ENCODE data around the gene TNNI2. TPM values are rescaled to one million over a fixed set of nuclear protein-coding genes. Genes with fewer than 3 reads are reported as not detected.

TNNI2 gene
- total RNA-seq, 1 experiment from 2014 or later = not detected

DNA sequence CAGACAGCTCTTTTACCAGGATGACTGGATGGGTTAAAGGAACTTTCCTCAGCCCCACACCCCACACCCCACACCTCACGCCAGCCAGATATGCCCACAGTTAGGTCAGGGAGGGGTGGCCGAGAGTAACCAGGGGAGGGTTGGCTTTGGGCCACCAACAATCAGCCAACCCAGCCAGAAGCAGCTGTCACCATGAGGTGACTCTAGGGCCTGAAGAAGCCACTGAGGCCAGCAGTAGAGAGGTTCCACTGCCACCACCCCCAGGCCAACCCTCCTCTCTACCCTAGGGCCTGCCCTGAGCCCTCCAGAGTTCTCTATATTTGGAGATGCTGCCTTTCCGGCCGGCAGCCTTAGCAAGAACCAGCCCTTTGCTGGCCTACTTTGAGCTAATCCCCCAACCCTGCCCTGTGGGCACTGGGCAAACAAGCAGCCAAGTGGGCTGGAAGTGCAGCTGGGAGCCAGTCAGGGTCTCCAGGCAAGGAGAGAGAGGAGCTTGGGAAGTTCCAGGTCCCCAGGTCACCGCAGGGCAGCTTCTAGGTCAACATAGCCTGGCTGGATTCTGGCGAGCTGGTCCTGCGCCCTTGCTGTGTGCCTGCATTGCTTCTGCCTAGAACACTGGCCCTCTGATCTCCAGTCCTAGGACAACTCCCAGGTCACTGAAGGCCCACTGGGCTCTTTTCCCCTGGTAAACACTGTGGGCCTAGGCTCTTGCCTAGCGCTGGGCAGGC is 16.0 kb upstream of the TNNI2 start:
- Histone ChIP-seq H3K4me1 (ENCODE audit: insufficient read depth, low read length, poor library complexity, severe bottlenecking) (no peaks in the 10 kb centered on the region), H3K9me3 (ENCODE audit: low read depth, low read length, poor library complexity, severe bottlenecking) (no peaks in the 10 kb centered on the region), H3K4me3 (ENCODE audit: low read depth, low read length, poor library complexity, severe bottlenecking) (no peak overlapping the region), H3K36me3 (ENCODE audit: insufficient read depth, low read length, poor library complexity, severe bottlenecking) (no peaks in the 10 kb centered on the region), H3K27me3 (replicated peaks; ENCODE audit: insufficient read depth, low read depth, low read length, poor library complexity) (peaks cover 4% of the 10 kb centered on the region), H3K27ac (ENCODE audit: low read depth, low read length, poor library complexity, severe bottlenecking) (no peak overlapping the region)
- intact Hi-C loops (cut with micrococcal nuclease; ENCODE audit: unreplicated experiment) = no loop called here
- no TSS peak for BruUV-seq (replicated peaks)
- DNase-seq (ENCODE audit: low spot score) = no peak
- CTCF ChIA-PET = no interaction called here
- TF ChIP-seq, protein P1, sequence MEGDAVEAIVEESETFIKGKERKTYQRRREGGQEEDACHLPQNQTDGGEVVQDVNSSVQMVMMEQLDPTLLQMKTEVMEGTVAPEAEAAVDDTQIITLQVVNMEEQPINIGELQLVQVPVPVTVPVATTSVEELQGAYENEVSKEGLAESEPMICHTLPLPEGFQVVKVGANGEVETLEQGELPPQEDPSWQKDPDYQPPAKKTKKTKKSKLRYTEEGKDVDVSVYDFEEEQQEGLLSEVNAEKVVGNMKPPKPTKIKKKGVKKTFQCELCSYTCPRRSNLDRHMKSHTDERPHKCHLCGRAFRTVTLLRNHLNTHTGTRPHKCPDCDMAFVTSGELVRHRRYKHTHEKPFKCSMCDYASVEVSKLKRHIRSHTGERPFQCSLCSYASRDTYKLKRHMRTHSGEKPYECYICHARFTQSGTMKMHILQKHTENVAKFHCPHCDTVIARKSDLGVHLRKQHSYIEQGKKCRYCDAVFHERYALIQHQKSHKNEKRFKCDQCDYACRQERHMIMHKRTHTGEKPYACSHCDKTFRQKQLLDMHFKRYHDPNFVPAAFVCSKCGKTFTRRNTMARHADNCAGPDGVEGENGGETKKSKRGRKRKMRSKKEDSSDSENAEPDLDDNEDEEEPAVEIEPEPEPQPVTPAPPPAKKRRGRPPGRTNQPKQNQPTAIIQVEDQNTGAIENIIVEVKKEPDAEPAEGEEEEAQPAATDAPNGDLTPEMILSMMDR (conservative IDR thresholded peaks at IDR 0.05; ENCODE audit: low read depth, low read length) = no peak
- no peak for TF ChIP-seq EZH2 (IDR thresholded peaks at IDR 0.05; ENCODE audit: borderline replicate concordance, low read depth, low read length, poor library complexity, severe bottlenecking)
- POLR2A ChIA-PET (ENCODE audit: low non-redundant PET) = no interaction called here

DNA sequence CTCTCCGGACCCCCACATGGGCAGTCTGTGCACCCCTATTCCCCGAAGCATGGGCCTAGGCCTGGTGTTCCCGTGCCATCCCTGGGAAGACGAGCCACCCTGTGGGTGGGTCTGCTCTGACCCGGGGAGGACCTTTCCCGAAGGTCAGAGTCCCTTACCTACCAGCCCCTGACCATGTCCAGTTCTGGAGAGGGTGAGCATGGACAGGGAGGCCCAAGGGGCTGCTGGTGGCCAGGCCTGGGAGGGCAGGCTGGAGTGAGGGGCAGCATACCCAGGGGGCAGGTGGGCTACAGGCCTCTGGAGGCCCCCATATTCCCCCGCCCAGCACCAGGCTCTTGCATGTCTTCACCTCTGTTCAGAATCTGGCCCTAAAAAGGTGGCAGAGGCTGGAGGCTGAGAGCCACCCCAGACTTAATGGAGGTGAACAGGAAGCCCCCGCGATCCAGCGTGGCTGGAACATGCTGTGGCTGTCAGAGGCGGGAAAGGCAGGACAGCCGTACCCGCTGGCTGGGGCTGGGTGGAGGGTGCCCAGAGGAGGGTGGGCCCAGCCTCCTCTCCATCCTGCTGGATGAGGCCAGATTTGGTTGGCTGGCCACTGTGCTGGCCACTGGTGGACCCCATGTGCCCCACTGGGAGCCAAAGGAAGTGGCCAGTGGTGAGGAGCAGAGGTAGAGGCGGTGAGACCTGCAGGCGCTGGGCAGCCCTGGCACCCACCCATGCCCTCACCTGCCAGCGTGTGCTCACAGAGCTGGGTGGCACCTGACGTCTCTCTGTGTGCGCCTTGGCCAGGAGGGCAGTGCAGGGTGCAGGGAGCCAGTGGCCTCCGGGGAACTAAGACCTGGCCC is 15.2 kb upstream of the TNNI2 start:
- no peak overlapping the region for H3K27ac ChIP-seq (ENCODE audit: low read depth, low read length, poor library complexity, severe bottlenecking)
- H3K27me3 ChIP-seq (replicated peaks; ENCODE audit: insufficient read depth, low read depth, low read length, poor library complexity) = peaks cover 11% of the 10 kb centered on the region
- H3K9me3 ChIP-seq (ENCODE audit: low read depth, low read length, poor library complexity, severe bottlenecking) = no peaks in the 10 kb centered on the region
- no peaks in the 10 kb centered on the region for H3K4me1 ChIP-seq (ENCODE audit: insufficient read depth, low read length, poor library complexity, severe bottlenecking)
- POLR2A ChIA-PET (ENCODE audit: low non-redundant PET) = no interaction called here
- H3K4me3 ChIP-seq (ENCODE audit: low read depth, low read length, poor library complexity, severe bottlenecking) = no peak overlapping the region
- BruUV-seq (replicated peaks) = no TSS peak
- intact Hi-C loops (cut with micrococcal nuclease; ENCODE audit: unreplicated experiment) = no loop called here
- no peaks in the 10 kb centered on the region for H3K36me3 ChIP-seq (ENCODE audit: insufficient read depth, low read length, poor library complexity, severe bottlenecking)
- TF ChIP-seq EZH2 (IDR thresholded peaks at IDR 0.05; ENCODE audit: borderline replicate concordance, low read depth, low read length, poor library complexity, severe bottlenecking) = no peak
- TF ChIP-seq, protein P1 (conservative IDR thresholded peaks at IDR 0.05; ENCODE audit: low read depth, low read length) = no peak
- no peak for DNase-seq (ENCODE audit: low spot score)
- CTCF ChIA-PET = no interaction called here

DNA sequence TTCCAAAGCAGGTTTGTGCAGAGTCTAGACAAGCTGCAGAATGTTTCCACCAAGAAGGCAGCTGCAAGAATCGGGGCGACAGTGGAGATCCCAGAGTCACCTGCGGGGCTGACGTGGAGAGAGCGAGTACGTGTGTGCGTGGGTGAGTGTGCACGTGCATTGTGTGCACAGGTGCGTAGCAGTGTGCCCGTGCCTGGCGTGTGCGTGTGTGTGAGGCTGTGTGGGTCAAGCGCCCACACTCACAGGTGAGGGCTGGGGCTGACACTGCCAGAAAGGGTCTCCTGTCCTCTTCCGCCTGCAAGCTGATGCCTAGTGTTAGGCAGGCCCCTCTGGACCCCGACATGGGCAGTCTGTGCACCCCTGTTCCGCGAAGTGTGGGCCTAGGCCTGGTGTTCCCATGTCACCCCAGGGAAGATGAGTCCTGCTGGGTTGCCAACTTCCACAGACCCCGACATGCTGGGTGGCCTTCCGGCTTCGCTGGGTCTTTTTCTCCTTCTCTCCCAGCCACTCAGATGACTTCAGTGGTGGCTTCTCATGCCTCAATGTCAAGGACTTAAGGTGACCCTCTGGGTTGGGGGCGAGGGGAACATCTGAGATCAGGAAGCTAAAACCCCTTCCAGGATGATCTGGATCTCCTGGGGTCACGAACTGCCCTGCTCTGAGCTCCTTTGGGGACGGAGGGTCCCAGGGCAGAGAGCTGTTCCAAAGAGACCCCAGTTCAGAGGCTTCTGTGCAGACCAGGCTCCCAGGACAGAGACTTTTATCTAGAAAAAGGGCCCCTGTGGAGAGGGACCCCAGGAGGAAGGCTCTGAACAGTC is 14.4 kb upstream of the TNNI2 start:
- POLR2A ChIA-PET (ENCODE audit: low non-redundant PET) = no interaction called here
- no peak for DNase-seq (ENCODE audit: low spot score)
- Histone ChIP-seq H3K36me3 (ENCODE audit: insufficient read depth, low read length, poor library complexity, severe bottlenecking) (no peaks in the 10 kb centered on the region), H3K9me3 (ENCODE audit: low read depth, low read length, poor library complexity, severe bottlenecking) (no peaks in the 10 kb centered on the region), H3K27ac (ENCODE audit: low read depth, low read length, poor library complexity, severe bottlenecking) (no peak overlapping the region), H3K4me1 (ENCODE audit: insufficient read depth, low read length, poor library complexity, severe bottlenecking) (no peaks in the 10 kb centered on the region), H3K4me3 (ENCODE audit: low read depth, low read length, poor library complexity, severe bottlenecking) (no peak overlapping the region), H3K27me3 (replicated peaks; ENCODE audit: insufficient read depth, low read depth, low read length, poor library complexity) (peaks cover 11% of the 10 kb centered on the region)
- intact Hi-C loops (cut with micrococcal nuclease; ENCODE audit: unreplicated experiment) = no loop called here
- CTCF ChIA-PET = no interaction called here
- BruUV-seq (replicated peaks) = no TSS peak
- TF ChIP-seq, protein P1 (conservative IDR thresholded peaks at IDR 0.05; ENCODE audit: low read depth, low read length) = no peak
- TF ChIP-seq EZH2 (IDR thresholded peaks at IDR 0.05; ENCODE audit: borderline replicate concordance, low read depth, low read length, poor library complexity, severe bottlenecking) = no peak

Data from A673 (cell line).